MM.1S (cell line): ENCODE data around the gene NCF2.
A peak's percentile ranks its signal among the peaks of the same experiment; 100 is the strongest.
"Not testable (repeated sequence)": the region's sequence is repeated elsewhere in the genome, so short reads cannot be mapped to it uniquely, and the experiment has no call there.

Experiments
- DNase-seq: peaks from one replicate; pipeline ENCODE4 v3.0.0-alpha.2; 2015
- H2AFZ ChIP-seq: fragments of 300-600 bp; sonication (generic); 2 replicates; pipeline ENCODE4 v1.6.0; 2016; ENCODE audit warnings: antibody characterized with exemption, low read length
- H3F3A ChIP-seq: fragments of 300-600 bp; sonication (generic); 2 replicates; pipeline ENCODE4 v1.6.1; 2016; ENCODE audit warnings: mild to moderate bottlenecking, antibody characterized with exemption, low read length, moderate library complexity, mixed read lengths; ENCODE audit not compliant: insufficient read depth
- H3K27ac ChIP-seq: fragments of 300-600 bp; sonication (generic); 2 replicates; pipeline ENCODE4 v1.5.1; 2016; ENCODE audit warnings: mild to moderate bottlenecking, low read length
- H3K27me3 ChIP-seq: fragments of 300-600 bp; sonication (generic); replicated peaks from 2 replicates; pipeline ENCODE4 v1.6.0; 2016; ENCODE audit warnings: low read length; ENCODE audit not compliant: insufficient read depth
- H3K36me3 ChIP-seq: fragments of 300-600 bp; sonication (generic); replicated peaks from 2 replicates; pipeline ENCODE4 v1.6.1; 2016; ENCODE audit warnings: mild to moderate bottlenecking, low read length, mixed read lengths; ENCODE audit not compliant: insufficient read depth
- H3K4me1 ChIP-seq: fragments of 300-600 bp; sonication (generic); 2 replicates; pipeline ENCODE4 v1.6.1; 2016; ENCODE audit warnings: low read length, mixed read lengths
- H3K4me2 ChIP-seq: fragments of 300-600 bp; sonication (generic); 2 replicates; pipeline ENCODE4 v1.6.0; 2016; ENCODE audit warnings: low read depth, low read length
- H3K4me3 ChIP-seq: fragments of 300-600 bp; sonication (generic); 2 replicates; pipeline ENCODE4 v1.5.1; 2016; ENCODE audit warnings: low read length, mixed read lengths
- H3K79me2 ChIP-seq: fragments of 300-600 bp; sonication (generic); 2 replicates; pipeline ENCODE4 v1.6.1; 2016; ENCODE audit warnings: mixed run types, low read length, mixed read lengths
- H3K9ac ChIP-seq: fragments of 300-600 bp; sonication (generic); 2 replicates; pipeline ENCODE4 v1.6.1; 2016; ENCODE audit warnings: low read length, mixed read lengths
- H3K9me2 ChIP-seq: fragments of 300-600 bp; sonication (generic); replicated peaks from 2 replicates; pipeline ENCODE4 v1.6.1; 2016; ENCODE audit warnings: mild to moderate bottlenecking, low read length, mixed read lengths; ENCODE audit not compliant: insufficient read depth
- H3K9me3 ChIP-seq: fragments of 300-600 bp; sonication (generic); replicated peaks from 2 replicates; pipeline ENCODE4 v1.6.1; 2016; ENCODE audit warnings: mild to moderate bottlenecking, low read length, mixed read lengths; ENCODE audit not compliant: insufficient read depth
- H4K20me1 ChIP-seq: fragments of 300-600 bp; sonication (generic); 2 replicates; pipeline ENCODE4 v1.6.1; 2016; ENCODE audit warnings: mild to moderate bottlenecking, low read length, moderate library complexity, mixed read lengths; ENCODE audit not compliant: insufficient read depth
- EZH2 ChIP-seq: fragments of 300-600 bp; sonication (generic); optimal IDR thresholded peaks from 2 replicates; pipeline ENCODE3; 2017; ENCODE audit warnings: low read depth, mild to moderate bottlenecking, antibody characterized with exemption, low read length, mixed read lengths
- EZH2phosphoT487 ChIP-seq: fragments of 300-600 bp; sonication (generic); IDR thresholded peaks from 2 replicates; pipeline ENCODE4 v1.6.1; 2018; ENCODE audit warnings: antibody characterized with exemption, low read length
- TF ChIP-seq, protein P1 (sequence below): fragments of 300-600 bp; sonication (generic); IDR thresholded peaks from 2 replicates; pipeline ENCODE4 v1.5.1; 2016; ENCODE audit warnings: antibody characterized with exemption, low read length, mixed read lengths

The NCF2 gene

DNA sequence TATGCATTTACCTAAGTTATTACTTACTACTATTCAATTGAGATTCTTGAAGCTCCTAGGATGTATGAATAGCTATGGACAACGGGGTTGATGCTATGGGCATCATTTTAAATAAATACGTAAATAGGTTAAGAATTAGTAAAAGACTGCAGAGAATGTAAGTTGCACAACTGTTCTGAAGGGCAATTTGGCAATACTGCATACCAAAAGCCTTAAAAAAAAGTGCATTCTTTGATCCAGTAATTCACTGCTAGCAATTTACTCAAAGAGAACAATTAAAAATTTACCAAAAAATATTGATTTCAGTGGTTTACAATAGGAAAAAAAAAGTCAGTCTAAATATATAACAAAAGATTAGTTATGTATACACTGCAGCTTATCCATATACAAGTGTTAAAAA lies 41.9 kb upstream of the NCF2 start:
- TF ChIP-seq, protein P1, sequence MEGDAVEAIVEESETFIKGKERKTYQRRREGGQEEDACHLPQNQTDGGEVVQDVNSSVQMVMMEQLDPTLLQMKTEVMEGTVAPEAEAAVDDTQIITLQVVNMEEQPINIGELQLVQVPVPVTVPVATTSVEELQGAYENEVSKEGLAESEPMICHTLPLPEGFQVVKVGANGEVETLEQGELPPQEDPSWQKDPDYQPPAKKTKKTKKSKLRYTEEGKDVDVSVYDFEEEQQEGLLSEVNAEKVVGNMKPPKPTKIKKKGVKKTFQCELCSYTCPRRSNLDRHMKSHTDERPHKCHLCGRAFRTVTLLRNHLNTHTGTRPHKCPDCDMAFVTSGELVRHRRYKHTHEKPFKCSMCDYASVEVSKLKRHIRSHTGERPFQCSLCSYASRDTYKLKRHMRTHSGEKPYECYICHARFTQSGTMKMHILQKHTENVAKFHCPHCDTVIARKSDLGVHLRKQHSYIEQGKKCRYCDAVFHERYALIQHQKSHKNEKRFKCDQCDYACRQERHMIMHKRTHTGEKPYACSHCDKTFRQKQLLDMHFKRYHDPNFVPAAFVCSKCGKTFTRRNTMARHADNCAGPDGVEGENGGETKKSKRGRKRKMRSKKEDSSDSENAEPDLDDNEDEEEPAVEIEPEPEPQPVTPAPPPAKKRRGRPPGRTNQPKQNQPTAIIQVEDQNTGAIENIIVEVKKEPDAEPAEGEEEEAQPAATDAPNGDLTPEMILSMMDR, result no peak
- TF ChIP-seq EZH2phosphoT487, result no peak
- no peak for TF ChIP-seq EZH2
- Histone ChIP-seq H3K4me3 (peak overlapping the region; percentile 91; the same call in 1 of the 2 replicates), H3K27ac (no peak overlapping the region), H3K4me1 (peaks cover 41% of the 10 kb centered on the region), H3K9me3 (no peaks in the 10 kb centered on the region), H3K9ac (no peak overlapping the region), H3F3A (peaks cover 25% of the 10 kb centered on the region), H3K27me3 (no peaks in the 10 kb centered on the region), H4K20me1 (peaks cover 5% of the 10 kb centered on the region; the same call in 1 of the 2 replicates), H3K4me2 (peak overlapping the region; percentile 73), H2AFZ (no peak overlapping the region), H3K36me3 (peaks cover 25% of the 10 kb centered on the region; the same call in 1 of the 2 replicates), H3K9me2 (no peaks in the 10 kb centered on the region), H3K79me2 (peaks cover 78% of the 10 kb centered on the region)
- no peak for DNase-seq

DNA sequence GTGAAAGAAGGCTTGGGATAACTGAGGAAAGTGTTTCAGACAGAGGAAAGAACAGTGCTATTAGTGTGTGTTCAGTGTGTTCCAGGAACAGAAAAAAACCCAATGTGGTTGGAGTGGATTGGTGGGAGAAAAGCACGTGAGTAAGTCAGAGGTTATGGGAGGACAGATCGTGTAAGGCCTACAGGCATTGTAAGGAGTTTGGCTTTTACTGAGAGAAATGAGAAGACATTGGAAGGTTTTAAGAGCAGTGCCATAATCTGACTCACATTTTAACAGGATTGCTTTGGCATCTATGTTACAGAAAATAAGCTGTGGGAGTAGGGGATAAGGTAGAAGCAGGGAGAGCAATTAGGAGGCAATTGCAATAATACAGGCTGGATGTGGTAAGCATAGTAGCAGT lies 40.5 kb upstream of the NCF2 start:
- H3K4me3 ChIP-seq, result no peak overlapping the region
- no peaks in the 10 kb centered on the region for H3K9me3 ChIP-seq
- no peak for DNase-seq
- no peaks in the 10 kb centered on the region for H3K27me3 ChIP-seq
- TF ChIP-seq, protein P1, result no peak
- TF ChIP-seq EZH2phosphoT487 (no peak), EZH2 (no peak)
- no peak overlapping the region for H3K27ac ChIP-seq
- H3K4me2 ChIP-seq, result no peak overlapping the region
- peaks cover 83% of the 10 kb centered on the region for H3K79me2 ChIP-seq
- no peak overlapping the region for H3K9ac ChIP-seq
- H3F3A ChIP-seq, result peaks cover 33% of the 10 kb centered on the region
- peaks cover 54% of the 10 kb centered on the region for H3K4me1 ChIP-seq
- peaks cover 25% of the 10 kb centered on the region; the same call in 1 of the 2 replicates for H3K36me3 ChIP-seq
- no peaks in the 10 kb centered on the region for H3K9me2 ChIP-seq
- H4K20me1 ChIP-seq, result peaks cover 5% of the 10 kb centered on the region; the same call in 1 of the 2 replicates
- no peak overlapping the region for H2AFZ ChIP-seq

DNA sequence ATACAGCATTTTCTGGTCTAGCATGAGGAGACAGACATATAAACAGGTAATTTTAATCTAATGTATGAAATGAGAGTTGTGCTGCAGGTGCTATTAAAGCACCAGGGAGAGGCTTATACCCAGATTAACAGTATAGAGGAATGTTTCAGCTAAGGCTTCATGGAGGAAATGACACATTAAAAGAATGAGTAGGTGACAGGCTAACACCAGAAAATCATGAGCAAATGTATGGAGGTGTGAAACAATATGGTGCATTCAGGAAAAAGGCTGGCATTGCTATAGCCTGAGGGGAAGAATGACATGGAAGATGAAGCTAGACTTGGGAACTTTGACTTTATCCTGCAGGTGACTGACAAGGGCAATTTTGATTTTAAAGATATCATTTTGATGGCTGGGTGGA lies 38.3 kb upstream of the NCF2 start:
- no peak overlapping the region for H3K4me2 ChIP-seq

DNA sequence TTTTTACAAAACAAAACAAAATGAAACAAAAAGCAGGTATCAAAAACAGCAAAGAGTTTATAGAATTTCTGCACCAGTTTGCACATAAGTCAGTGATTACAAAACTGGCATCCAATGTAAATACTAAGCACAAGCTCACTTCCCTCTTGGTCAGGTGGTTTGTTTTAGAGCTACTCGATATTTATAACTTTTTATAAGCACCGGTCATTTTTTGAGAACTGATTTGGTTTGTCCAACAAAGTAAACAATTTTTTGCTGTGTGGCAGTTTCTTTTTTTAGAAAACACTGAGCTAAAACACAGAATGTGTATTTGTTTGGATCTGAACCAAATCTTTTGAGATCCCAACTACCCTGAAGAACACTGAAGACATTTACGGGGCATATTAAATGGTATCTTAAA lies 36.0 kb upstream of the NCF2 start:
- H2AFZ ChIP-seq, H3K9ac ChIP-seq, H3K9me3 ChIP-seq, H3K9me2 ChIP-seq, H4K20me1 ChIP-seq, H3K27me3 ChIP-seq: not testable (repeated sequence)
- Histone ChIP-seq H3K27ac (peak overlapping the region; percentile 40; the same call in 1 of the 2 replicates), H3F3A (peaks cover 14% of the 10 kb centered on the region), H3K4me2 (peak overlapping the region; percentile 18), H3K4me1 (peaks cover 40% of the 10 kb centered on the region), H3K79me2 (peaks cover 50% of the 10 kb centered on the region), H3K36me3 (peaks cover 25% of the 10 kb centered on the region; the same call in 1 of the 2 replicates), H3K4me3 (0 out of 2 replicates have a peak overlapping the region, but pooled peaks have one; percentile 2)
- peak; percentile 45 for DNase-seq

More for the DNA sequence above, 38.3 kb upstream of the NCF2 start:
- no peaks in the 10 kb centered on the region for H3K9me2 ChIP-seq
- 0 out of 2 replicates have a peak, but pooled peaks cover 5% of the 10 kb centered on the region for H4K20me1 ChIP-seq
- H3K9ac ChIP-seq, result no peak overlapping the region
- no peak for TF ChIP-seq EZH2phosphoT487
- no peak for TF ChIP-seq EZH2
- TF ChIP-seq, protein P1, result no peak
- H3K4me1 ChIP-seq, result peaks cover 58% of the 10 kb centered on the region
- no peak overlapping the region for H3K27ac ChIP-seq
- H2AFZ ChIP-seq, result no peak overlapping the region
- H3K9me3 ChIP-seq, result no peaks in the 10 kb centered on the region
- no peaks in the 10 kb centered on the region for H3K27me3 ChIP-seq
- peaks cover 19% of the 10 kb centered on the region for H3F3A ChIP-seq
- peaks cover 25% of the 10 kb centered on the region; the same call in 1 of the 2 replicates for H3K36me3 ChIP-seq
- peaks cover 73% of the 10 kb centered on the region for H3K79me2 ChIP-seq
- no peak for DNase-seq
- H3K4me3 ChIP-seq, result no peak overlapping the region
